Ecto neural progenitor cell (in vitro differentiated cells): ENCODE measurements around the gene ACOT9.
A peak's percentile ranks its signal among the peaks of the same experiment; 100 is the strongest.
"Not testable (repeated sequence)": the region's sequence is repeated elsewhere in the genome, so short reads cannot be mapped to it uniquely, and the experiment has no call there.

ENCODE experiments used
- DNase-seq: peaks from one replicate; pipeline ENCODE4 v3.0.0-alpha.2; 2018; ENCODE audit warnings: low spot score

Gene ACOT9

DNA sequence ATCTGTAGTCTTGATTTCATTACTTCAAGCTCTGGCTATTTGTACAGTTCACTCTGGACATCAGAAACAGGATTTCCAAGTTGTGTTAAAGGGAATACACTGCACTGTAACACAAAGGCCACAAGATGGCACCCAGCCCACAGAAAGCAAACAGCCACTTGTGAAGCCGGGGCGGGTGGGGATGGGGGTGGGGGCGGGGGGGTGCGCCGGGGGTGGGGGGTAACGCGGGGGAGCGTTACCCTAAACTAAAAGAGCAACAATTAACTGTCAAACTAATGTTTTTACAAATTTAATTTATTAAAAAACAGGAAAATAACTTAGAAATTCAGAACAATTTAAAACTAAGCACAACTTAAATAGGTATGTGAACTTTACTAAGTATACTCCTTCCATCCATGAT, 48.5 kb downstream of the ACOT9 start:
- peak; percentile 55 for DNase-seq

DNA sequence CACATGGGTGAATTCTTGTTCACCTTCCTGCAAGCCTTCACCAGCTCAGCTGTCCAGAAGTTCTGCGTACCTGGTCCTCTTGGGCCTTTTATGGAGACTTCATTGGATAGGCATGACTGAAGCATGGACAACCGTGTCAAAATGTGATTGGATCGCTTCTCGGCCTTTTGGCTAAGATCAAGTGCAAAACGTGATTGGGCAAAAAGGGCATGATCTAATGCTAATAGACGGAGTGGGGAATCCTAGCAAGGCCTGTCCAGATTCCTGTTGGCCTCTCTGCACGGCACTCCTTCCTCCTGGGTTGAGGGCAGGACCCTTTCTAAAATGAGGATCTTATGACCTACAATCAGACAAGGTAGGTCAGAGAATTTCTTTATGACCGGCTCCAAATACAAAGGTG, 50.9 kb downstream of the ACOT9 start:
- no peak for DNase-seq

DNA sequence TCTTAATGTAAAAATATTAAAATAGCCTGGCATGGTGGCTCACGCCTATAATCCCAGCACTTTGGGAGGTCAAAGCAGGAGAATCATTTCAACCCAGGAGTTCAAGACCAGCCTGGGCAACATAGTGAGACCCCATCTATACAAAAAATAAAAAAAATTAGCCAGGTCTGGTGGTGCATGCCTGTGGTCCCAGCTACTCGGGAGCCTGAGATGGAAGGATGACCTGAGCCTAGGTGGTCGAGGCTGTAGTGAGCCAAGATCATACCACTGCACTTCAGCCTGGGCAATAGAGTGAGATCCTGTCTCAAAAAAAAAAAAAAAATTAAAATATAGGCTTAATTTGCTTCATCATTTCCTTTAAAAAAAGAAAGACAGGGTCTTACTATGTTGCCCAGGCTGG, 66.6 kb downstream of the ACOT9 start:
- DNase-seq: not testable (repeated sequence)

- no peak for DNase-seq
These were observed 70.0 kb downstream of the ACOT9 start for GRCh38 chrX:23673108-23673507.

DNA sequence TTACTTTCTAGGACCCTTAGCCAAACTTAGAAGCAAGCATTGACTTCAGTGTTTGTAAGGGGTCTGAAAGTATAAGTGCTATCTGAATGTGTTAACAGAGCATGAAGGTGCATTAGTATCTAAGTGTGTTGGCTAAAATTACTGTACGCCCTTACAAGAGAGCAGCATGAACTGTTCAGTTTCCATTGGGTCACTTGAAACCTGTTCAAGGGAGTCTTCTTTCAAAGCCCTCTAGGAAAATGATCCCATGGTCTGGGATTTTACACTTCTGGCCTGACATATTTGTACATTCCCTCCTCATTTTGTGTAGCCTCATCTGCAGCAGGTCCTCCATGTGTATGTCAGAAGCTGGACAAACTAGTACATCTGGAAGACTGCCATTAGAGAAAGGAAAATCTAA, 72.5 kb downstream of the ACOT9 start:
- no peak for DNase-seq

DNA sequence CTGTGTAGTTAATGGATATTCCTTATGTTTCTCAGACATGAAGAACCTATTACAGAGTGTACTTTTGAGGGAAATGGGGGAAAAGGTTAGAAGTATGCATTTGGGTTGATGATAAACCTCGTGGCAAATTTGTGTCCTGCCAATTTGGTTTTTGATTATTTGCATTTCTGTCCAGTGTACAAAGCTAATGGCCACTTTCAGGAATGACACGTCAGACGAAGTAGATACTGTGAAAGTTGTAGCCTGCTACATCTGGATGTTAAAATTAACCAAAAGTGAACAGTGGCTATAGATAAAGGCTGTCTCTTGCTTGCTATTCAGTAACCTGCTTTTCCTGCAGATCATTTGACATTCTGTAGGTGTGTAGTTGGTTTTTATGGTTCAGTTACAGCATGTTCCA, 74.7 kb downstream of the ACOT9 start:
- no peak for DNase-seq

DNA sequence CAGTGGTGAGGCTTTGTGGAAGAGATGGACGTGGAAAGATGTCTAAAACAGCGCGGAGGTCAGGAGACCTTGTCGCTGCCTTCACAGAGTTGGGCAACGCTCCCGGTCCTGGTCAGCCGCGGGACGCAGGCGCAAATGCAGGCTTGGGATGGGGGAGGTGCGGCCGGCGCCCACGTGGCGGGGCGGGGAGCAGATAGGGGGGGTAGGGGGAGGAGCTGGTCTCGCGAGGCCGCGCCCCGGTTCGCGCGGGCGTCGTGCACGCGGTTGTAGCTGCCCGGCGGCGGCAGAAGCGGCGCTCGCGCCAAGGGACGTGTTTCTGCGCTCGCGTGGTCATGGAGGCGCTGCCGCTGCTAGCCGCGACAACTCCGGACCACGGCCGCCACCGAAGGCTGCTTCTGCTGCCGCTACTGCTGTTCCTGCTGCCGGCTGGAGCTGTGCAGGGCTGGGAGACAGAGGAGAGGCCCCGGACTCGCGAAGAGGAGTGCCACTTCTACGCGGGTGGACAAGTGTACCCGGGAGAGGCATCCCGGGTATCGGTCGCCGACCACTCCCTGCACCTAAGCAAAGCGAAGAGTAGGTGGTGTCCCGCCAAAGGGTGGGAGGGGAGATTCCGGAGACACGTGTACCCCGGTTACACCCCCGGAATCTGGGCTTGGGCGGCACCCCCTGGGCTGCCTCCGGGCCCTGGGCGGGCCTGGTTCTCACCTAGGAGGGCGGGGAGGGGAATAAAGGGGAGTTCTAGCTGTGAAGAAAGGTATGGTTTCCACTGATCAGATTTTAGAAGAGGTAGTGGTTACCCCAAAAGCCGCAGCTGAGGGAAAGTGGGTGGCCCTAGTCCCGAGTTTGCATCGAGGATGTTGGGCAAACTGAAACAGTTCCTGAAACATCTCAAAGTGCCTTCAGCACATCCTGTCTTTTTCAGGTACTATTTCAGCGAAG, 75.6 kb downstream of the ACOT9 start, which contains the start of gene PRDX4:
Gene PRDX4 (plus strand): TSS at position 255 of the 939 bp plus-strand sequence. CDS start 78 bp downstream, at position 333.
- DNase-seq: peak; percentile 96

DNA sequence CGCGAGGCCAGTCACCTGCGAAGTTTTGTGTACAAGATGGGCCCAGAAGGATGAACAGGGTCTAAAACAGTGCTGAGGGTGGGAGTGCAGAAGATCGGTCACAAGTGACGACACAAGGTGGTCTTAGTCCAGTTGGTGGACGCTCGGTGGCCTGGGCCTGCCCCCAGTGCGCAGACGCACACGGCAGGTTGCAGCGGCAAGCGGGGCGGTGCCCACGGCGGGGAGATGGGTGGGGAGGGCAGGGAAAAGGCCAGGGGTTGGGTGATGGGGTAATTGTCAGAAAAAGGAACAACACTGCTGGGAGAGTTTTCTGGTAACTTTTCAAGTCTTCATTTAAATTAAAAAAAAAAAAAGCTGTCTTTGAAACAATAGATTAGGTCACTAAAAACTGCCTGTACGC, 76.8 kb downstream of the ACOT9 start:
- DNase-seq: no peak

- no peak for DNase-seq
These were observed 78.6 kb downstream of the ACOT9 start for GRCh38 chrX:23664496-23664895.

- DNase-seq: no peak
These were observed 80.2 kb downstream of the ACOT9 start for GRCh38 chrX:23662853-23663252.

- no peak for DNase-seq
These were observed 80.9 kb downstream of the ACOT9 start for GRCh38 chrX:23662187-23662586.

DNA sequence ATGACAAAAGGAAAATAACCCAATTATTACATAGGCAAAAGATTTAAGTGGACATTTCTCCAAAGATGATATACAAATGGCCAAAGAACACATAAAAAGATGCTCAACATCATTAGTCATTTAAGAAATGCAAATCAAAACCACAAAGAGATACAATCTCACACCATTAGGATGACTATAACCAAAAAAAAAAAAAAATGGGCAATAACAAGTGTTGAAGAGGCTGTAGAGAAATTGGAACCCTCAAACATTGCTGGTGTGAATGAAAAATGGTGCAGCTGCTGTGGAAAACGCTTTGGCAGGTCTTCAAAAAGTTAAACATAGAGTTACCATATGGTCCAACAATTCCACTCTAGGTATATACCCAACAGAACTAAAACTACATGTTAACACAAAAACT, 81.4 kb downstream of the ACOT9 start:
- no peak for DNase-seq

GRCh38 chrX:23660766-23661132, 82.3 kb downstream of the ACOT9 start:
- no peak for DNase-seq

DNA sequence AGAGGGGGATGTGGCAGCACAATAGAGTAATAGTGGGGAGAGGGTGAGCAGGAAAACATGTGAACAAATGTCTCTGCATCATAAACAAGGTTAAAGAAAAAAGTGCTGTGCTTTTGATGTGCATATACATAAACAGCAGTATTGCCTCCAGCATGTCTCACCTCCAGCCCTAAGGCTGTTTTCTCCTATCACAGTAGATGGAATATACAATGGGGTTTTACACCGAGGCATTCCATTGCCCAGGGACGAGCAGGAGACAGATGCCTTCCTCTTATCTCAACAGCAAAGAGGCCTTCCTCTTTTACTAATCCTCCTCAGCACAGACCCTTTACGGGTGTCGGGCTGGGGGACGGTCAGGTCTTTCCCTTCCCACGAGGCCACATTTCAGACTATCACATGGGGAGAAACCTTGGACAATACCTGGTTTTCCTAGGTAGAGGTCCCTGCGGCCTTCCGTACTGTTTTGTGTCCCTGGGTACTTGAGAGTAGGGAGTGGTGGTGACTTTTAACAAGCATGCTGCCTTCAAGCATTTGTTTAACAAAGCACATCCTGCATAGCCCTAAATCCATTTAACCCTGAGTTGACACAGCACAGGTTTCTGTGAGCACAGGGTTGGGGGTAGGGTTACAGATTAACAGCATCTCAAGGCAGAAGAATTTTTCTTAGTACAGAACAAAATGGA, 82.9 kb downstream of the ACOT9 start:
- DNase-seq: not testable (repeated sequence)

- DNase-seq: no peak
These were observed 83.7 kb downstream of the ACOT9 start for GRCh38 chrX:23659339-23659738.

DNA sequence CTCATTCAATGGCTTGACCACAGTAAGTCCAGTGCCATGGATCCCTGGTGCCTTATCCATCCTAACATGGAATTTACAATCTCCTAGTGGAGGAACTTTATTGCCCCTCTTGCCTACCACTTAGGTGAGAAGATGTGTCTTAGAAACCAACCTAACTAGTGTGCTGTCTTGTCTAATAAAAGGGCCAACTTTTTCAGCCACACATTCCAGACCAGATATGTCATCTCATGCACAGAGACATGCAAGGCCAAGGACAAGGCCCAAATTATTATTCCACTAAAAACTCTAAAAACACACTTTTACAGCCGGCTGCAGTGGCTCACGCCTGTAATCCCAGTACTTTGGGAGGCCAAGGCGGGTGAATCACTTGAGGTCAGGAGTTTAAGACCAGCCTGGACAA, 86.4 kb downstream of the ACOT9 start:
- DNase-seq: no peak

GRCh38 chrX:23656091-23656490, 87.0 kb downstream of the ACOT9 start:
- no peak for DNase-seq
